ENCODE data around the gene SEC14L2. TPM values are rescaled to one million over a fixed set of nuclear protein-coding genes. Genes with fewer than 3 reads are reported as not detected.

SEC14L2 gene
- total and polyA plus RNA-seq, 10 of the 15 experiments (the other 5 are each of a cell fraction or from before 2014, with no cell fraction given), result 0.08 to 4.0 (median 0.48) TPM

DNA sequence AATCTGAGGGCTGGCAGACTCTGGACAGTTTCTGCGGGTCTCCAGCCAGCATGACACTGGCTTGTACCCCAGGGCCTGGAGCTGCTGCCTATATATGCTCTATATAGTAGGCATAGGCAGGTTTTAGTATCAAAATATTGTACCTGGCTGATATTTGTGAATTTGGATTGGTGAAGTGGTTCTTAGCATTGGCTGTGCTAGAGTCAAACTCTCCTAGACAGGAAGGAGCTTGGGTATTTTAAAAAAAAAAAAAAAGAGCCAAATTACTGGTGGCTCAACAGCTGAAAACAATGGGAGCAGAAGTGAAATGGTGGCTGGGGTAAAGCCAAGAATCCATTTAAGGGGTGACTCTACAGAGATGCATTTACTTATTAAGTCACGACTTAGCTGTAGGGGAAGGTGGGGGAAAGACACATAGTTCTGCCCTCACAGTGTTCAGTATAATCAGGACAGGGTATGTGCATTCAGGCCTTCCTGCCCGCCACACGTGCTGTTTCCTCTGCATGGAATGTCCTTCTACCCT is 17.8 kb downstream of the SEC14L2 start (continued):
- TF ChIP-seq, protein P1, sequence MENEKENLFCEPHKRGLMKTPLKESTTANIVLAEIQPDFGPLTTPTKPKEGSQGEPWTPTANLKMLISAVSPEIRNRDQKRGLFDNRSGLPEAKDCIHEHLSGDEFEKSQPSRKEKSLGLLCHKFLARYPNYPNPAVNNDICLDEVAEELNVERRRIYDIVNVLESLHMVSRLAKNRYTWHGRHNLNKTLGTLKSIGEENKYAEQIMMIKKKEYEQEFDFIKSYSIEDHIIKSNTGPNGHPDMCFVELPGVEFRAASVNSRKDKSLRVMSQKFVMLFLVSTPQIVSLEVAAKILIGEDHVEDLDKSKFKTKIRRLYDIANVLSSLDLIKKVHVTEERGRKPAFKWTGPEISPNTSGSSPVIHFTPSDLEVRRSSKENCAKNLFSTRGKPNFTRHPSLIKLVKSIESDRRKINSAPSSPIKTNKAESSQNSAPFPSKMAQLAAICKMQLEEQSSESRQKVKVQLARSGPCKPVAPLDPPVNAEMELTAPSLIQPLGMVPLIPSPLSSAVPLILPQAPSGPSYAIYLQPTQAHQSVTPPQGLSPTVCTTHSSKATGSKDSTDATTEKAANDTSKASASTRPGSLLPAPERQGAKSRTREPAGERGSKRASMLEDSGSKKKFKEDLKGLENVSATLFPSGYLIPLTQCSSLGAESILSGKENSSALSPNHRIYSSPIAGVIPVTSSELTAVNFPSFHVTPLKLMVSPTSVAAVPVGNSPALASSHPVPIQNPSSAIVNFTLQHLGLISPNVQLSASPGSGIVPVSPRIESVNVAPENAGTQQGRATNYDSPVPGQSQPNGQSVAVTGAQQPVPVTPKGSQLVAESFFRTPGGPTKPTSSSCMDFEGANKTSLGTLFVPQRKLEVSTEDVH (IDR thresholded peaks at IDR 0.05; ENCODE audit: low read depth, partially characterized antibody), result no peak
- TF ChIP-seq EGR1 (IDR thresholded peaks at IDR 0.05; ENCODE audit: borderline replicate concordance in 1 of 2, low read depth in 2 of 2, low read length in 2 of 2), result no peak
- no peak for TF ChIP-seq POLR2A (IDR thresholded peaks at IDR 0.05; ENCODE audit: low read depth, low read length)
- TF ChIP-seq MLLT1 (IDR thresholded peaks at IDR 0.05), result no peak
- TF ChIP-seq JUNB (IDR thresholded peaks at IDR 0.05), result no peak
- no peak for TF ChIP-seq SPI1 (IDR thresholded peaks at IDR 0.05; ENCODE audit: borderline replicate concordance, insufficient read depth, low read depth, low read length)
- no peak for TF ChIP-seq ZZZ3 (IDR thresholded peaks at IDR 0.05; ENCODE audit: control insufficient read depth, insufficient read length, low read depth)
- no peak for TF ChIP-seq SREBF1 (IDR thresholded peaks at IDR 0.05; ENCODE audit: low read length)
- TF ChIP-seq KDM1A (IDR thresholded peaks at IDR 0.05; ENCODE audit: borderline replicate concordance), result no peak
- TF ChIP-seq ZNF24 (IDR thresholded peaks at IDR 0.05), result no peak
- TF ChIP-seq POU2F2 (IDR thresholded peaks at IDR 0.05; ENCODE audit: borderline replicate concordance, low read depth, low read length), result no peak
- no peak for TF ChIP-seq SUPT20H (IDR thresholded peaks at IDR 0.05; ENCODE audit: borderline replicate concordance, control insufficient read depth, low read depth, low read length)

Measured in GM12878 (cell line).